K562 treated with DMSO at 1 percent for 12 hours (cell line): ENCODE results near the gene CARD10. TPM values are rescaled to one million over a fixed set of nuclear protein-coding genes. Genes with fewer than 3 reads are reported as not detected.

ENCODE experiments used
- total RNA-seq: library from RNA; unstranded; fragments of 300-600 nt; gene quantifications from 2 replicates; pipeline ENCODE4 v1.2.3, GENCODE V29; 2022; ENCODE audit not compliant: insufficient read depth

The CARD10 gene, protein sequence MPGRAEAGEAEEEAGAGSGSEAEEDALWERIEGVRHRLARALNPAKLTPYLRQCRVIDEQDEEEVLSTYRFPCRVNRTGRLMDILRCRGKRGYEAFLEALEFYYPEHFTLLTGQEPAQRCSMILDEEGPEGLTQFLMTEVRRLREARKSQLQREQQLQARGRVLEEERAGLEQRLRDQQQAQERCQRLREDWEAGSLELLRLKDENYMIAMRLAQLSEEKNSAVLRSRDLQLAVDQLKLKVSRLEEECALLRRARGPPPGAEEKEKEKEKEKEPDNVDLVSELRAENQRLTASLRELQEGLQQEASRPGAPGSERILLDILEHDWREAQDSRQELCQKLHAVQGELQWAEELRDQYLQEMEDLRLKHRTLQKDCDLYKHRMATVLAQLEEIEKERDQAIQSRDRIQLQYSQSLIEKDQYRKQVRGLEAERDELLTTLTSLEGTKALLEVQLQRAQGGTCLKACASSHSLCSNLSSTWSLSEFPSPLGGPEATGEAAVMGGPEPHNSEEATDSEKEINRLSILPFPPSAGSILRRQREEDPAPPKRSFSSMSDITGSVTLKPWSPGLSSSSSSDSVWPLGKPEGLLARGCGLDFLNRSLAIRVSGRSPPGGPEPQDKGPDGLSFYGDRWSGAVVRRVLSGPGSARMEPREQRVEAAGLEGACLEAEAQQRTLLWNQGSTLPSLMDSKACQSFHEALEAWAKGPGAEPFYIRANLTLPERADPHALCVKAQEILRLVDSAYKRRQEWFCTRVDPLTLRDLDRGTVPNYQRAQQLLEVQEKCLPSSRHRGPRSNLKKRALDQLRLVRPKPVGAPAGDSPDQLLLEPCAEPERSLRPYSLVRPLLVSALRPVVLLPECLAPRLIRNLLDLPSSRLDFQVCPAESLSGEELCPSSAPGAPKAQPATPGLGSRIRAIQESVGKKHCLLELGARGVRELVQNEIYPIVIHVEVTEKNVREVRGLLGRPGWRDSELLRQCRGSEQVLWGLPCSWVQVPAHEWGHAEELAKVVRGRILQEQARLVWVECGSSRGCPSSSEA
- 3.1 and 3.2 TPM in 2 replicates for total RNA-seq

DNA sequence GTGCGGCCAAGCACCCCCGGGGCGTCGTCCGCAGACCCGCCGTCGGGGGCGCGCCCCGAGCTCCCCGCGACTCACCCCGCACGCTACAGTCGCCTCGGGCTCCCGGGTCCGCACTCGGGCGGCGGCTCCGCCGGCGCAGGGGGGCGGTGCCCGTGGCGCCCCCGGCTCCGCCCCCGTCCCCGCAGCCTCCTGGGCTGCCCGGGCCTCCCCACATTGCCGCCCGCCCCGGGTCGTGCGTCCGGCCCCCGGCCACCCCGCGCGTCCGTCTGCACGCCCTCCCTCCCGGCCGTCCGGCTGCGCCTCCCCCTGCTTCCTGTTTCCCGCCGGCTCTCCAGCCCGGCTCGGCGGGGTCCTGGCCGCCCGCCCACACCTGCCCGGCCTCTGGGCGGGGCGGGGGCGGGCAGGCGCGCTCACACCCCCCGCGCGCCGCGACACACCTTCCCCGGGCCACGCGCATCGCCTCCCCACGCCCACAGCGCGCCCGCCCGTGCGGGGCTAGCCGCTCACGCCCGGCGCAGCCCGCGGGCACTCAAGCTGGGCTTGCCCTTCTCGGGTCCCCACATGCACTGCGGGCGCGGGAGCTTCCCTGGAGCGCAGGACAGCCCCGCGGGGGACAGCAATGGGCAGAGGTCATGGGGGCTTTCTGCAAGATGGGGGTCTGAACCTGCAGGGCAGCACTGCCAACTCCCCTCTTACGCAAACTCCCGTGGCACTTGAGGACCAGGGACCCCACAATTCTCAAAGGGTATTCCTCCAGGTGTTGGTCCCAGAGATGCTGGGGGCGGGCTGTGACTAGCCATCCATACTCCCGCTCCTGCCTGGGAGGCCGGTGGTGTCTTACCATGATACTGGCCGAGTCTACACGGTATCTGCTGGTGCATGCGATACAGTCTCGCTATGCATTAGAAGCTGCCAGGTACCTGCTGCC is at the start of gene CARD10:
TSS of gene CARD10 (minus strand) at position 148 of the 928 bp plus-strand sequence. CDS start 215 bp downstream, outside the sequence.

DNA sequence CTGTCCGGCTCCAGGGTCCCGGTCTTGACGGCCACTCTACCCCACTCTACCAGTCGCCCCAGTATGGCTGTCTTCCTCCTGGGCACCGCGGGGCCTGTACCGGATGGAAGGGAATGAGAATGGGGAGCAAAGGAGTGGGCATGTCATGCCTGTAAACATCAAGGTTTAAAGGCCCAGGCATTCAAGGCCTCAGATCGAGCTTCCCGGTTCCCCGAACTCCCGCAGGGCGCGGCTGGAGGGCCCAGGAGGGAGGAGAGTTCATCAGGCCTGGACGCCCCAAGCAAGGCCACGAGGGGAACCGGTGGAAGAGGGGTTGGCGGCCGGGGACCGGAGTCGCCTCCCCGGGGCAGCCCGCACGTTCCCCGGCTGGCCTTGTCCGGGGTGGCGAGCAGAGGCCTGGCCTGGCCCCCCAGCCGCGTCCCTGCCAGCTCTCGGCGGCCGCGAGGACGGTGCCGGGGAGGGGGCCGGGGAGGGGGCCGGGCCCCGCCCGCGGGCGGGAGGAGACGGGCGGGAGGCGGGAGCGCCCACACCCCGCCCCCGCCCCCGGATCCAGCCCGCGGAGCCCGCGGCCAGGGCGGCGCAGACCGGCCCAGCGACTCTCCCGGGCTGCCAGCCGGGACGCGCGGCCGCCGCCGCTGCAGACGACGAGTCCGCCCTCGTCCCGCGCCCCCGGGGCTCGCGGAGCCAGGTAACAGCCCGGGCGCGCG is 40.8 kb upstream of the CARD10 start, which contains the start of gene CDC42EP1:
TSS of gene CDC42EP1 (plus strand) at position 580 of the 707 bp plus-strand sequence. CDS start 5,870 bp downstream, outside the sequence.

DNA sequence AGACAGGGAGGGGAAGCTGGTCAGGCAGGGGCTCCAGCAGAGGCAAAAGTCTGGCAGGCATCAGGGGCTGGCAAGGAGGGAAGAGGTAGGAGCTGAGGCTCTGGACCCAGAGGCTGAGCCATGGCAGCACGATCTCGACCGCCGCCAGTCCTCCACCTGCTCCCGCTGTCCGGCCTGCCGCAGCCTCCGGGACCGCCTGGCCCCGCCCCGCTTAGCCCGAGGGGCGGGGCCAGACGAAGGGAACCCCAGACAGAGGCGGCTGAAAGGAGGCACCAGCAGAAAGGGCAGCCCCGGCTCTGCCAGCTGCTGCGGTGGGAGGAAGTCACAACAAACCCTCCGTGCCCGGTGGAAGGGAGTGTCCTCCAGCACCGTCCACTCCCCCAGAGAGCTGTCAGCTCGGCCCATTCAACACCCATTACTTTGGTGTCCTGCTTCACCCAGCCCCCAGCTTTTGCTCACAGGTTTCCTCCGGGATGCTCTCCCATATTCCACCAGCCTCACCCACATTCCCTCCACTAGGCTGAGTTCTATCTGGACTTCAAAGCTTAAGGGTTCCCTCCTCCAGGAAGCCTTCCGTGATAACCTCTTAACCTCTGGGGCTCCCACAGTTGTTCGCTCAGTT is 32.9 kb downstream of the CARD10 start, which contains the start of gene MFNG:
TSS of gene MFNG (minus strand) at position 161 of the 622 bp plus-strand sequence. CDS start 207 bp downstream, outside the sequence.

Other genes starting within 250 kb of the CARD10 start
- gene CYTH4, start 236.9 kb downstream of the CARD10 start, total RNA-seq, result 0.49 and 1.9 TPM in 2 replicates
- gene ELFN2, start 91.9 kb downstream of the CARD10 start, total RNA-seq, result not detected in 2 replicates
- not detected in 2 replicates for gene MFNG, start 33.0 kb downstream of the CARD10 start, total RNA-seq
- gene CDC42EP1, start 41.1 kb upstream of the CARD10 start, total RNA-seq, result 24.9 and 28.1 TPM in 2 replicates
- gene LGALS2, start 60.7 kb upstream of the CARD10 start, total RNA-seq, result not detected in 2 replicates
- gene GGA1, start 89.4 kb upstream of the CARD10 start, total RNA-seq, result 25.1 and 29.9 TPM in 2 replicates
- gene SH3BP1, start 120.3 kb upstream of the CARD10 start, total RNA-seq, result 16.3 and 23.5 TPM in 2 replicates
- gene PDXP, start 139.3 kb upstream of the CARD10 start, total RNA-seq, result 51.9 and 63.0 TPM in 2 replicates
- gene LGALS1, start 156.2 kb upstream of the CARD10 start, total RNA-seq, result 977 and 1,710 TPM in 2 replicates
- 14.7 and 19.2 TPM in 2 replicates for gene NOL12, start 166.9 kb upstream of the CARD10 start, total RNA-seq
- 13.4 and 16.9 TPM in 2 replicates for gene TRIOBP, start 177.6 kb upstream of the CARD10 start, total RNA-seq